Adipocyte (in vitro differentiated cells): ENCODE measurements around the gene NRXN3.

ENCODE experiments used
- DNase-seq: peaks from one replicate; pipeline ENCODE4 v3.0.0-alpha.2; 2015; ENCODE audit warnings: low read depth
- H3K27me3 ChIP-seq: replicated peaks from 2 replicates; pipeline ENCODE4 v1.7.0; 2013; ENCODE audit warnings: mild to moderate bottlenecking, low read length, moderate library complexity; ENCODE audit not compliant: control insufficient read depth, insufficient read depth
- H3K36me3 ChIP-seq: 2 replicates; pipeline ENCODE4 v1.7.0; 2013; ENCODE audit warnings: low read length, mild to moderate bottlenecking, moderate library complexity; ENCODE audit not compliant: control insufficient read depth, insufficient read depth, severe bottlenecking
- H3K4me1 ChIP-seq: 2 replicates; pipeline ENCODE4 v1.7.0; 2013; ENCODE audit warnings: mild to moderate bottlenecking, low read length, moderate library complexity; ENCODE audit not compliant: control insufficient read depth, insufficient read depth
- H3K4me3 ChIP-seq: 2 replicates; pipeline ENCODE4 v1.7.0; 2013; ENCODE audit warnings: mild to moderate bottlenecking, low read length, moderate library complexity
- H3K9ac ChIP-seq: 2 replicates; pipeline ENCODE4 v1.7.0; 2013; ENCODE audit warnings: mild to moderate bottlenecking, low read length, moderate library complexity
- H3K9me3 ChIP-seq: 2 replicates; pipeline ENCODE4 v1.7.0; 2013; ENCODE audit warnings: mild to moderate bottlenecking, low read length, moderate library complexity; ENCODE audit not compliant: control insufficient read depth

Gene NRXN3

DNA sequence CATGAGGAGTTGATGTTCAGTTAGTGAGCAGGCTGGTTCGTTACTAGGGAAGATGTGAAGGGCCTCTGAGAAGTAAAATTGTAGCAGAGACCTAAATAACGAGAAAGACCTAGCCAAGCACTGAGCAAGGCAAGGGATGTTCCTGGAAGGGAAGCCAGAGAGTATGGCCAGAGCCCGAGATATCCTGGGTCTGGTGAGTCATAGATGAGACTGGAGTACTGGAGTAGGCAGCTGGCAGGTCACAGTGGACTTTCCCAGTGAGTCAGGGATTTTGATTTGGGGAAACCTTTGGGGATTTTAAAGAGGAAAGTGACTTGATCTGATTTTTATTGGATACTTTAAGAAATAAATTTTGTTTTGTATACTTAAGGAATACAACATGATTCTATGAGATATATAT, 1672.1 kb downstream of the NRXN3 start:
- peaks cover 19% of the 10 kb centered on the region for H3K4me1 ChIP-seq
- H3K9ac ChIP-seq, result no peak overlapping the region
- H3K9me3 ChIP-seq, result no peaks in the 10 kb centered on the region
- H3K4me3 ChIP-seq, result no peak overlapping the region
- no peaks in the 10 kb centered on the region for H3K27me3 ChIP-seq
- DNase-seq, result peak; percentile 6
- H3K36me3 ChIP-seq, result no peaks in the 10 kb centered on the region

DNA sequence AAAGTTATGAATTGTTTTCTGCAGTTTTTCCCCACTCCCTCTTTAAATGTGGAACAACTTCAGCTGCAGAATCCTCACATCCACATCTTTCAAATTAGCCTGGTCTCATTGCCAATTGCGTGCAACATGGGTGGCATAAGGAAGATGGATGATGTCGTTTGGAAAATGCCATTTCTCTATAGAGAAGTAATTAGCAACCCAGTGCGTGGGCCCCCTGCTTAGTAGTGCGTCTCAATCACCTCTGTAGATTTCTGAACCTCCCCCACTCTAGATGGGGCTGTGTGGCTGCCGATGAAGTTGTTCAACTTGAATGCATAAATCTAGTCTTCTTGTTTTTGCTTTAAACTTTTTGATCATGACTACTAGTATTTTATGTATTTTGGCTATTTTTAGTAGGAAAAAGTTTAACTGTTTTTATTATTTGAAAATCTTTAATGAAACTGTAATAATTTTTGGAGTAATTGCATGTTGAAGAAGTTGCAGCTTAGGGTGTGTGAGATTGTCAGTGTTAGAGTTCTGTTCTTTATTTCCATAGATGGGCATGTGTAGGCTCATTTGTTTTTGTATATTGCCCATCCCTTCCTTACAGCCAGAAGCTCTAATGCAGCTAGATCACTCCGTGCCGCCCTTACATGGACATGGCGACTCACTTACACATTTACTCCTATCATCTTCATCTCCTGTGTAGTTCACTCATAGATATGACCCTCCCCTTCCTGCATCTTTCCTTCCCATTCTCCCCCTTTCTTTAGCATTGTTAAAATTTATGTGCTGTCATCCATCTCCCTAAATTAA, 1683.0 kb downstream of the NRXN3 start:
- Histone ChIP-seq H3K4me1 (peaks cover 25% of the 10 kb centered on the region), H3K9me3 (no peaks in the 10 kb centered on the region), H3K4me3 (no peak overlapping the region), H3K27me3 (no peaks in the 10 kb centered on the region), H3K36me3 (no peaks in the 10 kb centered on the region), H3K9ac (no peak overlapping the region)
- no peak for DNase-seq

DNA sequence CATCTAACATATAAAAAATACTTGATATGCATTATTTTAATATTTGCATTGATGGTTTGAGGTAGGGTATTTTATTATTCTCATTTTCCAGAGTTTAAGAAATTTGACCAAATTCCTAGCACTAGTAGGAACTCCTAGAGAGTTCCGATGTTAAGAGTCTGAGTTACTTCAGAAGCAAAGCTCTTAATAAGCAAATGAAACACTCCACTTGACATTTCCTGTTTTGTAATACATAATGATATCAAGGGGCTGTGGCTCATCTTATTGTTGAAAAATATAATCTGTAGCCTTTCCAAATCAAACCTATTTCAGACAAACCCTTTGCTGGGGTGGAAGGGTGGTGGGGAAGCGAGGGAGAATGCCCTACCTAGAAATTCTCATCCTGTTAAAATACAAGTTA, 1685.6 kb downstream of the NRXN3 start:
- H3K9me3 ChIP-seq, result no peaks in the 10 kb centered on the region
- peaks cover 31% of the 10 kb centered on the region for H3K4me1 ChIP-seq
- H3K27me3 ChIP-seq, result no peaks in the 10 kb centered on the region
- H3K36me3 ChIP-seq, result no peaks in the 10 kb centered on the region
- no peak overlapping the region for H3K4me3 ChIP-seq
- peak overlapping the region; percentile 30 for H3K9ac ChIP-seq
- DNase-seq, result no peak

DNA sequence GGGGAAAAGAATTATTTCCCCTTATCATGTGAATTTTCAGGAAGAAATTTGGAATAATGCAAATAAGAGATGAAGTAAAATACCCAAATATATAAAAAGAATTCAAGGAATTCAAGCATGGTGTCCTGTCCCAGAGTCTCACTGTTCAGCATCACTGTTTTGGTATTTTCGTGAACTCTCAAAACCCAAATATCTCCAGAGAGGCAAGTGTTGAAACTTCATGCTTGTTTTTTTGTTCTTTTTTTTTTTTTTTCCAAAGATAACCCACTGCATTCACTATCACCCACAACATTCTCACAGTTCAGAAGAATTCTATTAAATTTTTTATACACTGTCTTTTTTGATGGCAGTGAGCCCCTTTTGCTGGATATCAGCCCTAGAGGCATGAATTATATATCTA, 1686.2 kb downstream of the NRXN3 start:
- peaks cover 31% of the 10 kb centered on the region for H3K4me1 ChIP-seq
- no peak overlapping the region for H3K4me3 ChIP-seq
- H3K36me3 ChIP-seq, result no peaks in the 10 kb centered on the region
- H3K9ac ChIP-seq, result peak overlapping the region; percentile 70
- no peaks in the 10 kb centered on the region for H3K27me3 ChIP-seq
- no peak for DNase-seq
- H3K9me3 ChIP-seq, result no peaks in the 10 kb centered on the region

DNA sequence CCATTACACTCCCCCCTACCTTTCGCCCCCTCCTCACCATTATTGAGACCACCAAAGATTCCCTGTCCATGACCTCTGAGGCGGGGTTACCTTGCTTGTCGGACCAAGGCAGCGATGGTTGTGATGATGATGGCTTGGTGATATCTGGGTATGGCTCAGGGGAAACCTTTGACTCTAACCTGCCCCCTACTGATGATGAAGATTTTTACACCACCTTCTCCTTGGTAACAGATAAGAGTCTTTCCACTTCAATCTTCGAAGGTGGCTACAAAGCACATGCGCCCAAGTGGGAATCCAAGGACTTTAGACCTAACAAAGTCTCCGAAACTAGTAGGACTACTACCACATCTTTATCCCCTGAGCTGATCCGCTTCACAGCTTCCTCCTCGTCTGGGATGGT, 1690.9 kb downstream of the NRXN3 start:
- Histone ChIP-seq H3K4me3 (no peak overlapping the region), H3K4me1 (peaks cover 21% of the 10 kb centered on the region), H3K36me3 (no peaks in the 10 kb centered on the region), H3K9ac (no peak overlapping the region), H3K9me3 (no peaks in the 10 kb centered on the region), H3K27me3 (no peaks in the 10 kb centered on the region)
- no peak for DNase-seq

DNA sequence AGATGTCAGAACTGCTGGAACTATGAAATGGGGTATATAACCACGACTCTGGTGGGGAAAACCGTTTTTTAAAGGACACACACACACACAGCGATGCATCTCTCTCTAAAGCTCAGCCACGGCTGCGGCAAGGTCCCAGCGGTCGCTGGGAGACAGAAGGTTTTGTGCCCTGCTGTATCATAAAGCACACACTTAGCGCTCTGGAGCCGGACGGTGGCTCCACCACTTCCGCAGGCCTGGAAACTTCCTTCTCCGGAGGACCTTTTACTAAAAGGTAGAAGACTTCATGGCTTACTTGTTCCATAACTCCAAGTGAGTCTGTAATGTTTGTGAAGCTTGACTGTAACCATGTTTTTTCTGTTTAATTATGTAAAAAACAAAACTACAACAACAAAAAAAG, 1691.9 kb downstream of the NRXN3 start:
- H3K4me1 ChIP-seq, result peaks cover 14% of the 10 kb centered on the region
- DNase-seq, result no peak
- H3K9me3 ChIP-seq, result no peaks in the 10 kb centered on the region
- H3K9ac ChIP-seq, result no peak overlapping the region
- H3K36me3 ChIP-seq, result no peaks in the 10 kb centered on the region
- no peaks in the 10 kb centered on the region for H3K27me3 ChIP-seq
- no peak overlapping the region for H3K4me3 ChIP-seq

DNA sequence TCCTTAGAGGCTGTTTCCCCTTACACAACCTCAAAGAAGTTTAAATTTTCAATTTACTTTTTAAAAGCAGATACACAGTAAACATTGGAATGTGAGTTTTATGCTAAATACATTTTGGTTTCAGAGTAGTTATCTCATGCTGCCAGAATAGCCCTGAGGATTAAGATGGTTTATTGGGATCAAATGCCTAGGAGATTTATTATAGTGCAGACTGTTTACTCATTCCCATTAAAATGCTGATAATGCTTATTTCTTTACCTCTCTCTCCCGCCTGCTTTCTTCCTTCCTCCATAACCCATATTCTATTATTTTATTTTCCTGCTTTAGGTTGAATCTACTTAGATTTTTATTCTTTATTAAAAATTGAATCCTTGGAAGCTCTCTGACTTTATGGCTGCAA, 1701.0 kb downstream of the NRXN3 start:
- no peak for DNase-seq
- Histone ChIP-seq H3K9ac (no peak overlapping the region), H3K36me3 (no peaks in the 10 kb centered on the region), H3K4me1 (no peaks in the 10 kb centered on the region), H3K27me3 (no peaks in the 10 kb centered on the region), H3K9me3 (no peaks in the 10 kb centered on the region), H3K4me3 (no peak overlapping the region)

DNA sequence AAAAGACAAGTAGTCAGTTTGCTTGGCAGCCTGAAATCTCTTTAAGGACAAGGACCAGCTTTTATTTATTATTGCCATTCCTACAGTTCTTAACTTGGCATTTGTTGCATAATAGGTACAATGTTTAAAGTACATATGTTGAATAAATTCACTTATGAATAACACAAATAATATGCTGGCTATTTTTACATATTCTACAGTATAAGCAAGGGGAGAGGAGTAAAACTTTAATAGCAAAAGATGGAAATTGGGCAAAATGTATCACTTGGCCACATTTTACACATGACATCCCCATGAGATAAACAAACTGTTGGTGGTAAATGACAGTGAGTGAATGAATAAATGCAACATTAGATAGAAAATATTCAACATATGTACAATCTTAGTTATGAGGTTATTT, 1708.1 kb downstream of the NRXN3 start:
- Histone ChIP-seq H3K36me3 (no peaks in the 10 kb centered on the region), H3K4me1 (peaks cover 5% of the 10 kb centered on the region), H3K9me3 (no peaks in the 10 kb centered on the region), H3K9ac (no peak overlapping the region), H3K27me3 (peaks cover 3% of the 10 kb centered on the region), H3K4me3 (no peak overlapping the region)
- DNase-seq, result no peak

DNA sequence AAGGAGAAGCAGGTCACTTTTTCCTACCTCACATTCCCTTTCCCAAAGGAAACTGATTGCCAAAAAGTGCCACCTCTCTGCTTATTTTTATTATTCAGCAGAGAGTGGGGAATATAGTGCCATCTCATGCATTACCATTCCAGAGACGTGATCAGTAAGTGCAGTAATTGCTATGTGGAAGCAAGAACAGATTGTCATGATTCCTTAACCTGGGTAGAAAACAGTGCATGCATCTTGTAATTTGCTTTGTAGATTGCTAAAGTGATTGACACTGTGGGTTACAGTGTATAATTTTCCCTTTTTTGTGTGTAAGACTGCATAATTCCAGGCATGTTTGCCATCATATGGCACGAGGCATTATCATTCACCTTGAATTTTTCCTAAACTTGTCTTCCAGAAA, 1708.6 kb downstream of the NRXN3 start:
- no peak overlapping the region for H3K4me3 ChIP-seq

DNA sequence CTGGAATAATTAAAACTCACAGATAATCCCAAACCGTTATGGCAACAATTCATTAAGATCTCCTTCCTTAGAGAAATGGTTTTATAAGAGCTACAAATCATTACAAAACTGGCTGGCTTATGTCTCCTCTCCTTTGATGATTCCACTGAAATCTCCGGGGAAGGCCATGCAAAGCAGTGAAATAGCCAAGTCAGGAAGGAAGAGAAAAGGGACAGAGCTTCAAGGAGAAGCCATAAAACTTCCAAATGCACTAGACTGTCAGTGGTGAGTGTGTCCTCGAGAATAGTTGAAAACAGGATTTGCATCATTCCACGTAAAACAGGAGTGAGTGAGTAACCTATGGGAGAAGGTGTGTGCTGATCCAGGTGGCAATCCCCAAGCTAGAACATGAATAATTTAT, 1711.1 kb downstream of the NRXN3 start:
- no peaks in the 10 kb centered on the region for H3K36me3 ChIP-seq
- H3K4me1 ChIP-seq, result peaks cover 5% of the 10 kb centered on the region
- no peak for DNase-seq
- no peaks in the 10 kb centered on the region for H3K9me3 ChIP-seq
- no peak overlapping the region for H3K9ac ChIP-seq
- H3K4me3 ChIP-seq, result no peak overlapping the region
- H3K27me3 ChIP-seq, result peaks cover 3% of the 10 kb centered on the region

More for the DNA sequence above, 1708.6 kb downstream of the NRXN3 start:
- H3K27me3 ChIP-seq, result peaks cover 3% of the 10 kb centered on the region
- peaks cover 5% of the 10 kb centered on the region for H3K4me1 ChIP-seq
- no peaks in the 10 kb centered on the region for H3K36me3 ChIP-seq
- H3K9me3 ChIP-seq, result no peaks in the 10 kb centered on the region
- H3K9ac ChIP-seq, result no peak overlapping the region
- no peak for DNase-seq

DNA sequence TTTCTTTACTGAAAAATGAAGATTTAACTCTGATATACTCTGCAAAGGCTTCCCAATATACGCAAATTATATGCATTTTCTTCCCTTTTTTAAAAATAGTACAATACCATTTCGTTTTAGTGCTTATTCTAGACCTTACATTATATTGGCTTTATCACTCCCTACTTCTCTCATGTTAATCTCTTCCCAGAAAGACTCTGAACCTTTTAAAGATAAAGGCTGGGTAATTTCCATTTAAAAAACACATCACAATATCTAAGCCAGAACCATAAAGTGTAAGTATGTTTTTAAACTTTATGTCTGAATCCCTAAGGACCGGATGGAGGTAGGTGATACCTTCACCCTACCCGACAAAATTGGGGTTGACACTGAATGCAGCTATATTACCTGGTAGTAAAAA, 1720.4 kb downstream of the NRXN3 start:
- Histone ChIP-seq H3K27me3 (no peaks in the 10 kb centered on the region), H3K4me3 (no peak overlapping the region), H3K36me3 (no peaks in the 10 kb centered on the region), H3K9ac (no peak overlapping the region), H3K4me1 (peaks cover 1% of the 10 kb centered on the region), H3K9me3 (no peaks in the 10 kb centered on the region)
- DNase-seq, result no peak

DNA sequence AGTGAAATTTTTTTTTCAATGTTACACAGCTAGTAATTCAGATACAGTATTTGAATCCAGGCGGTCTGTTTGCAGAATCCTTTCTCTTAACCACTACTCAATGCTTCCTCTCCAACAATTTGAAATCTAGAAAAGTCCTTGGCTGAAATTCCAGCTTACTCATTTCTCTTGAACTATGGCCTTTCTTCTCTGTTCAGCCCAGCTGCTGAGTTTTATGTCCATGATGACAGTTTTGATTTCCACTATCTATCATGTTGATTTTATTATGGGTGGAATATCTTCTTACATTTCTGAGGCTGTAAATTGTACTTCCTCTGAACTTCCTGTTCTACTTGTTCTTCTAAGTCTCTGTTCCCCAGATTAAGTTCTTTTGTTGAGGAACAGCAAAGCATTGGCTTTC, 1725.8 kb downstream of the NRXN3 start:
- no peaks in the 10 kb centered on the region for H3K36me3 ChIP-seq
- no peak overlapping the region for H3K9ac ChIP-seq
- no peak for DNase-seq
- H3K4me3 ChIP-seq, result no peak overlapping the region
- no peaks in the 10 kb centered on the region for H3K27me3 ChIP-seq
- peaks cover 7% of the 10 kb centered on the region for H3K9me3 ChIP-seq
- peaks cover 12% of the 10 kb centered on the region for H3K4me1 ChIP-seq
